ENCODE measurements around the gene GBX1. TPM values are rescaled to one million over a fixed set of nuclear protein-coding genes. Genes with fewer than 3 reads are reported as not detected.

GBX1 gene
- total and polyA plus RNA-seq, 11 donors, result 0.27 to 0.52 (median 0.34) TPM; not detected in 5

- 88 to 92% (median 90%) methylated on average over 50 of the region's 50 CpGs for WGBS, 4 donors
- Histone ChIP-seq H3K27ac (no peak overlapping the region), H3K27me3 (no peaks in the 10 kb centered on the region), H3K36me3 (peaks cover 0 to 76% (median 47%) of the 10 kb centered on the region in 9 donors), H3K4me3 (no peak overlapping the region), H3K4me1 (peaks cover 0 to 32% (median 9%) of the 10 kb centered on the region in 12 donors), H3K9me3 (no peaks in the 10 kb centered on the region)
- intact Hi-C loops (cut with DNase I), result loop anchor here in 9 of 10 donors (2.0 to 10.0 kb wide), 6 partner anchors 119 to 184 kb away; partner anchors contain the start of gene SMARCD3 (in 7 of the 9)
- ATAC-seq (no peak), DNase-seq (no peak)
- TF ChIP-seq CTCF (IDR thresholded peaks at IDR 0.05) (no peak), POLR2A (IDR thresholded peaks at IDR 0.05) (no peak)
Measured at GRCh38 chr7:151123158-151123821, 44.2 kb downstream of the GBX1 start.

- Histone ChIP-seq H3K9me3 (no peaks in the 10 kb centered on the region), H3K4me1 (peaks cover 0 to 32% (median 9%) of the 10 kb centered on the region in 12 donors), H3K27me3 (no peaks in the 10 kb centered on the region), H3K4me3 (no peak overlapping the region), H3K27ac (no peak overlapping the region), H3K36me3 (peaks cover 0 to 76% (median 52%) of the 10 kb centered on the region in 9 donors)
- no peak for DNase-seq
- no peak for ATAC-seq
- intact Hi-C loops (cut with DNase I), result loop anchor here in 9 of 10 donors (2.0 to 10.0 kb wide), 6 partner anchors 120 to 185 kb away; partner anchors contain the start of gene SMARCD3 (in 7 of the 9)
- TF ChIP-seq POLR2A (IDR thresholded peaks at IDR 0.05) (no peak), CTCF (IDR thresholded peaks at IDR 0.05) (no peak)
- 88 to 95% (median 91%) methylated on average over 25 to 29 of the region's 29 CpGs for WGBS, 4 donors
Measured at GRCh38 chr7:151122796-151123157, 44.7 kb downstream of the GBX1 start.

GRCh38 chr7:151122276-151122675 lies 45.2 kb downstream of the GBX1 start:
- TF ChIP-seq CTCF (IDR thresholded peaks at IDR 0.05) (peak in 6 of 12 donors; percentile 7 to 28 (median 13)), POLR2A (IDR thresholded peaks at IDR 0.05) (no peak)
- Histone ChIP-seq H3K27ac (no peak overlapping the region), H3K27me3 (no peaks in the 10 kb centered on the region), H3K4me1 (peaks cover 0 to 32% (median 9%) of the 10 kb centered on the region in 12 donors), H3K36me3 (peaks cover 0 to 75% (median 54%) of the 10 kb centered on the region in 9 donors), H3K9me3 (no peaks in the 10 kb centered on the region), H3K4me3 (no peak overlapping the region)
- WGBS, 4 donors, result 75 to 88% (median 85%) methylated on average over 24 of the region's 24 CpGs
- DNase-seq (no peak), ATAC-seq (peak in 3 of 4 donors; percentile 16 to 48 (median 26))
- intact Hi-C loops (cut with DNase I), result loop anchor here in 9 of 10 donors (2.0 to 10.0 kb wide), 6 partner anchors 120 to 185 kb away; partner anchors contain the start of gene SMARCD3 (in 7 of the 9)

- no peak overlapping the region for H3K27ac ChIP-seq
- no peak for DNase-seq
- no peak for ATAC-seq
- TF ChIP-seq CTCF (IDR thresholded peaks at IDR 0.05) (no peak), POLR2A (IDR thresholded peaks at IDR 0.05) (no peak)
- no peaks in the 10 kb centered on the region for H3K27me3 ChIP-seq
- peaks cover 0 to 73% (median 54%) of the 10 kb centered on the region in 9 donors for H3K36me3 ChIP-seq
- whole genome bisulfite sequencing, 4 donors, result 83 to 84% (median 83%) methylated on average over 28 to 30 of the region's 30 CpGs
- no peaks in the 10 kb centered on the region for H3K9me3 ChIP-seq
- no peak overlapping the region for H3K4me3 ChIP-seq
- intact Hi-C loops (cut with DNase I), result loop anchor here in 9 of 10 donors (2.0 to 10.0 kb wide), 6 partner anchors 121 to 186 kb away; partner anchors contain the start of gene SMARCD3 (in 7 of the 9)
- peaks cover 0 to 30% (median 9%) of the 10 kb centered on the region in 12 donors for H3K4me1 ChIP-seq
Measured at GRCh38 chr7:151121380-151122170, 45.9 kb downstream of the GBX1 start.

Measured in heart left ventricle (tissue), 16 donors.